ENCODE measurements around the gene CYP20A1. TPM values are rescaled to one million over a fixed set of nuclear protein-coding genes. Genes with fewer than 3 reads are reported as not detected.

CYP20A1 gene
- total RNA-seq, 1 donor from 2014 or later: 52.4 TPM

Other genes with a start within 250 kb of the CYP20A1 start
- 55.0 and 108 TPM in 2 replicates for gene NBEAL1, start 224.1 kb upstream of the CYP20A1 start, total RNA-seq
- gene ABI2, start 89.4 kb downstream of the CYP20A1 start, total RNA-seq: 14.1 and 59.7 TPM in 2 replicates

All from renal cortical epithelial cell (primary cell).